RPMI7951 (cell line): ENCODE results near the gene FARS2. TPM values are rescaled to one million over a fixed set of nuclear protein-coding genes. Genes with fewer than 3 reads are reported as not detected.
A peak's percentile ranks its signal among the peaks of the same experiment; 100 is the strongest.

Experiments
- DNase-seq: peaks from one replicate; pipeline ENCODE4 v3.0.0-alpha.2; 2012; ENCODE audit warnings: low read depth
- total RNA-seq: library from RNA; depleted of rRNA; stranded (reverse); fragments of >200 nt; shearing (Covaris generic); gene quantifications from 2 replicates; pipeline ENCODE4 v1.2.3, GENCODE V29; 2014

Gene FARS2
- total RNA-seq, 1 experiment from 2014 or later = 21.9 TPM

DNA sequence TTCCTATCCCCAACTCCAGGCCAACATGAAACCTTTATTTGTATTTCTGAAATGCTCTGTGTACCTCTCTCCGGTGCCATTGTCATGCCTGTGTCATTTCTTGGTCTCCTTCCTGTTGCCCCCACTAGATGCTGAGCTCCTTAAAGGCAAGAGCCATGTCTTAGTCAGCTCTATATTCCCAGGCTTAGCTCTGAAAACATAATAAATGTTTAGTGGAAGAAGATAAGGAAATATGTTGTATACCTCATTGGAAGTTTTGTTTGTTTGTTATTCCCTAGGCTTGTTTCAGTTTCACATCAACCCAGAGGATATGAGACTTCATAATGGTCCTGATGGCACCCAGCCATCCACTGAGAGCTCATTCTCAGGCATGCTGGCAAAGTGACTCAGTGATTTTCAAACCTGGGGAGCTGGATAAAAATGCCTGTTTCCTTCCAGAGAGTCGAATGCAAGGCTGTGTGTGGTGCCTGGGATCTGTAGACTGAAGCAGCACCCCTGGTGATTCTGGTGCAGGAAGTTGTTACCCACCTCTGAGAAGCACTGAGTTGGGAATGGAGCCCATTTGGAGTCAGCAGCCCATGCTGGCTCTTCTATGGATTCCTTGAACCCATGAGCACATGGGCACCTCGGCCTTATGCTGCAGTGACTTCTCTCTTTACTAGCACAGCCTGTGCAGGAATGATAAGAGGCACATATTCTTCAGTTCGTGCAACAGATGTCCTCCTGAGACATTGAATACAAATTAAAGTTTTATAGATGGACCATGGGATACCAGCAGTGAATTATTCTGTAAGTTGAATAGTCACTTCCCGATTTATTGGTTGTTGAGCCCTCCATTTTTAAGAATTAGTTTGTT is 205.2 kb downstream of the FARS2 start:
- peak; percentile 70 for DNase-seq

DNA sequence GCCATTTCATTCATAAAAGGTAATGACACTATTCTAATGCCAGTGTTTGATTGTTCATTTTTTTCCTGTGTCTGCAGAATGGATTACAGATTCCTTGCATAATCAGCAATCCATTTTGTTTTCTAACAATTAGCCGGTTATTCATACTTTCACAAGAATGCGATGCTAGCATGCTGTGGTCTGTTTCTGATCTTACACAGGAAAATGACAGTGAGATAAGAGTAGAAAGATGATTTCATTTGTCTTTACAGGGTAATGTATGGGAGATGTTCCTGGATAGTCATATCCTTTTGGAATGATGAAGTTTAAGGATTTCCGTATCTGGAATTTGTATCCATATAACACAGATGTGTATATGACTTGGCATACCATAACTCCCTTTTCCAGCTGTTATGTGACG is 207.3 kb downstream of the FARS2 start:
- DNase-seq = no peak

DNA sequence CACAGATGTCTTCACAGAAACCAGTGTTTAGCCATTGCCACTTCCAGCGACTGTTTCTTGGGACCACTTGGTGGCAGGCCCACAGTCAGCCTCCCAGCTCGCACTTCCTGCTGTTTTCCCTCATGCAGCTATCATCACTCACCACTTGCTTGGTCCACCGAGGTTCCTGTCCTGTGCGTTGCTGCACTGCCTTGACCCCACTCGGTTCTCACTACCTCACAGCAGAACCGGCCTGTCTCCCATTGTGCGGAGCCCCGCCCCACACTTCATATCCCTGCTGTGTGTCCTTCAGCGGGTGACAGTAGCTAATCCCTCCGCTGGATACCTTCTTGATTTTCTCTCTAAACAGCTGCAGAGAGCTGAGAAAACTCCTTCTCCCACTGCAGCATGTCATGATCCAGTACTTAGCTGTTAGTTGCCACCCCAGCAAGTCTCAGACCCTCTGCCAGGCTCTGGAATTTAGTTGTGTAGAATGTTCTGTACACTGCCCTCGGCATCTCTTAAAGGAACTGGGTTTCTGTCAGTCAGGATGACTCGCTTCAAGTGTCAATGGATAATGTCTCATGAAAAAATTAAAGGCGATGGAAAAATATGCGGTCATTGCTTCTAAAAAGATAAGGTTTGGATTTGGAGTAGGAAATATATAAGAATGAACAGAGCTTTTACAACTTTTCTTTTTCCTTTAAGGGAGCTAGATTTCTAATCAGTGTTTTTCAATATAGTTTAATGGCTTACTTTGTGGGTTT is 208.0 kb downstream of the FARS2 start:
- DNase-seq = no peak

DNA sequence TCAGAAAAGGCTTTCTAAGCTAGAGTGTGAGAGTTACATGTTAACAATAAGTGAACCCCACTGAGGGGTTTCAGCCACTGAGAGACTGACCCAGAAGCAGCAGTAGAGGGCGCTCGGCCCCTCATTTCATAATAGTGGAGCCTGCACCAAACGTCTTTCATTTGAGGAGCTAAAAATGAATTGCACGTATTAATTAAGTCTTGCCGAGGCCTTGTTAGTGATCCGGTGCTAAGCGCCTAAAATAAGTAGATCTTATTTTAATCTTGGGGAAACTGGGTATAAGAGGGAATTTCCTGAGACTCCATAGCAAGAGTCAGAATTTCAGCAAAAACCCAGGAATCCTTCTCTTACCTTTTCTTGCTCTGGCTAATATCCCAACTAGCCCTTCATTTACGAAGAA is 209.7 kb downstream of the FARS2 start:
- peak; percentile 51 for DNase-seq

GRCh38 chr6:5471637-5472398 is 210.5 kb downstream of the FARS2 start:
- DNase-seq = no peak

GRCh38 chr6:5472571-5472970 is 211.3 kb downstream of the FARS2 start:
- no peak for DNase-seq

DNA sequence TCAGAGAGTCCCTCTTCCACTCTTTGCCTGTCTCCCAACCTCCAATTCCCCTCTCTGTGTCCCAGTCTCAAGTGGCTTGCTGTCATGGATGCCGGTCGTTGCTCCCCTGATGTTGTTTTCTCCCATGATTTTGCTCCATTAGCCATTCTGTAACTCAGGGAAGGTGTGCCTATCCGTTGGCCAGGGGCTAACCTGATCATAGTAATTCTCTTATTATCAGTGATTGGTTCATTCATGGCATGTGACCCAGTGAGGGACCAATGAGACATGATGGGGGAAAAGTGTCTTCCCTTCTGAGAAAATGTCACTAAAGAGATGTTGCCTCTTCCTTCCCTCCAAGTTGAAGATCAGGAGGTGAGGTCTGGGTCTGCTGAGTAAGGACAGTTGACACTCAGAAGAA is 214.5 kb downstream of the FARS2 start:
- DNase-seq = no peak

GRCh38 chr6:5478380-5478779 is 217.1 kb downstream of the FARS2 start:
- DNase-seq = no peak

GRCh38 chr6:5481033-5481432 is 219.7 kb downstream of the FARS2 start:
- no peak for DNase-seq

GRCh38 chr6:5481750-5482149 is 220.4 kb downstream of the FARS2 start:
- DNase-seq = no peak

DNA sequence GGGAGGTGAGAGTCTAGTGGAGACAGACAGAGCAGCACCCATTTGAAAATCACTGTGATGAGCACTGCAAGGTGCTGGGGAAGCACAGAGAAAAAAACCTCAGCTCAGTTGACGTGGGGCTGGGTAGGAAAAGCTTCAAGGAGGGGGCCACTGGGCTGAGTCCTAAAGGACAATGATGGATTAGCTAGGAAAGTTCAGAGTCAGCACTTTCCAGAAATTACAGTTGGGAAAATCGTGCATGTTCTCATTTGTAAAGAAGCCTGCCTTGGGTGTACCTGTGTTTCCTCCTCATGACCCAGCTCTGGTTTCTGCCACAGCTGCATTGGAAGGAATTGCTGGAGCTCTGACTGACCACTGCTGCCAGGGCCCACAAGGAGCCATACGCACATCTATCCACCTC is 221.3 kb downstream of the FARS2 start:
- no peak for DNase-seq

DNA sequence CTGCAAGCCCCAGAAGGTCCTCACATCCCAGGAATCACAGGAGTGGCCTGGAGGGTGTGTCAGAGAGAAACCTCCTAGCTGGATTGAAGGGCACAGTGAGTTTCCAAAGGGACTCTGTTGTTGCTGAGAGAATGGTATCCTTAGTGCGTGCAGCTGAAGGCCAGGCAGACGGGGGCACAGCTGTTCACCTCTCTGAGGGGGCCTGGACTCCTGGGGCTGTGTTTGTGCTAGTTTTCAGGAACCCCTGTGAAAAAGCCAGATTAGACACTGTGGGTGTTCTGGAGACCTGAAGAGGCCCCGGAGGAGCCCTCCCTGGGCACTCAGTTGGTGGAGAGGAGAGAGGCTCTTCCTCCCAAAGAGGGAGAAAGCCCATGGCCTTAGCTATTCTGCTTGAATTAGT is 223.4 kb downstream of the FARS2 start:
- DNase-seq = no peak

GRCh38 chr6:5486214-5486613 is 224.9 kb downstream of the FARS2 start:
- DNase-seq = no peak

DNA sequence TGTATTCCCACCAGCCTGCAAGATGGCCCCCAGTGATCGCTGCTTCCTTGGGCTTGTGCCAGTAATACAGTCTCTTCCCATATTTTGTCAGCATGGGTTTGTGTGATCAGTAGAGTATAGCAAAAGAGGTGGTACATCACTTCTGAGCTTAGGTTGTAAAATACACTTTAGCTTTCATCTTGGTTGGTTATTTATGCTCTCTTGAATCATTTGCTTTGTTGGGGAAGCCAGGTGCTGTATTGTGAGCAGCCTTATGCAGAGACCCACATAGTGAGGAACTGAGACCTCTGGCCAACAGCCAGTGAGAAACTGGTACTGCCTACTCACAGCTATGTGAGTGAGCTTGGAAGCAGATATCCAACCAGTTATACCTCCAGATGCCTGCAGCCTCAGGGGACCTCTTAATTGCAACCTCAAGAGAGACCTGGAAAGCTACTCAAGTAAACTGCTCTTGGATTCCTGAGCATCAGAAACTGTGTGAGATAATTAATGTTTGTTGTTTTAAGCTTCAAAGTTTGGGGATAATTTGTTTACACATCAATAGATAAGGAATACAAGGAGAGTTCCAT is 229.3 kb downstream of the FARS2 start:
- no peak for DNase-seq

- DNase-seq = no peak
These were observed 231.0 kb downstream of the FARS2 start for GRCh38 chr6:5492356-5492755.

- no peak for DNase-seq
These were observed 232.5 kb downstream of the FARS2 start for GRCh38 chr6:5493806-5494205.

DNA sequence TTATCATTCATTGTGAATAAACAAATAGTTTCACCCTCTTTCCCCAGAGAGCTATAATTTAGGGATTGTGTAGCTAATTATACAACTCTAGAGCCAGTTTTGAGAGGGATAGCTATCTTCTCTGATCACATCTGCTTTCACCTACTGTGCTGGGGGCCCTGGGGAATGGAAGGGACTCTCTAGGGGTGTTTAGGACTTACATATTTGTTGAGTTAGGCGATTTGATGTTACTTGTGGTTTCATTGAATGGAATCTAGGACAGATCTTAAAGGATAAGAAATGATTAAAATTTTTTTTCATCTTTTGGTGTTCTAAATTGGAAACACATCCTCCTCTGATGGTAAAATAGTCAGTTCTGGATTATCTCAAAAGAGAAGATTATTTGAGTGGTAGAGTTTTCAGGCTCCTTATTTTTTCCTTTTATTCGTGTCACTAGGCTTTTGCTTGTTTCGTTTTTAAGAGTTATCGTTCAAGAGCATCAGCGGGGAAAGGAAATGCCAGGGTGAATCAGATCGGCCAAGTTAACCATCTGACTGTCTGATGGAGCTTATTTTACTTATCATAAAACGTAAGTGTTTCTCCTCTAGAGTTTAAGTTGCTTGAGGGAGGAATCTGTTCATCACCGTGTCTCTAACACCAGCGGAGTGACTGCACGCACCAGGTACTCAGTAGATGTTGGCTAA is 236.7 kb downstream of the FARS2 start:
- peak; percentile 60 for DNase-seq

- DNase-seq = no peak
These were observed 237.2 kb downstream of the FARS2 start for GRCh38 chr6:5498579-5498899.

- peak; percentile 69 for DNase-seq
These were observed 238.5 kb downstream of the FARS2 start for GRCh38 chr6:5499644-5500306.

DNA sequence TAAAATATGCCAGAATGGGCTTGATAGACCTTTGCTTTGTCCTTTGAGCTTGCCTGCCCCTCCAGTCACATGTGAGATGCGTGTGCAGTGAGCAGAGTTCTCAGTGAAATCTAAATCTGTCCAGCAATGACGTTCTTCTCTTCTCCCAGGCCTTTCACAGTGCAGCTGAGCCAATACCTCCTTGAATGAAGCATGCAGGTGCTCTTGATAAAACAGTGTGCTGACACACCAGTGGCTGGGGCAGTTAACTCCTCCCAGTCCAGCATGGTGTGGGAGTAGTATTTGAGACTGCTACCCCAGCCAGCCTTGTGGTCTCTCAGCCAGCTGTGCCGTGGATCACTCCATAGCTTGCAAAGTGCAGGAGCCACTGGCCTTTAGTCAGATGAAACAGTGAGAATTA is 240.5 kb downstream of the FARS2 start:
- DNase-seq = no peak

DNA sequence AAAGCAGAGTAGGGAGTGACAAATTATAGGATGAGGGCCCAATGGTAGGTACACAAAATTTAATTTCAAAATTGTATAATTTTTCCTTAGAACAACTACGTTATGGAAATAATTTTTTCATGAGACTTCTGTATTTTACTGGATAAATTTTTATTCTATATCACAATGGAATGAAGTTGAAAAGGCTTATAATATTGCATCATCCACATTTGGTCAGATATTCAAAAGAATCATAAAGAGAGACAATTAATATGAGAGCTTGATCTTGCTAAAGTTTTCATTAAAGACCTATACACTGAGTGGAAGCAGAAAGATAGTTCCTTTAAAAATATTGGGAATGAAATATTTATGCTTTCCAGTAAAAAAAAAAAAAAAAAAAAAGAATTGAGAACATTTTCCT is 242.8 kb downstream of the FARS2 start:
- no peak for DNase-seq
